Measurements from ENCODE around the gene DNM3.

DNA sequence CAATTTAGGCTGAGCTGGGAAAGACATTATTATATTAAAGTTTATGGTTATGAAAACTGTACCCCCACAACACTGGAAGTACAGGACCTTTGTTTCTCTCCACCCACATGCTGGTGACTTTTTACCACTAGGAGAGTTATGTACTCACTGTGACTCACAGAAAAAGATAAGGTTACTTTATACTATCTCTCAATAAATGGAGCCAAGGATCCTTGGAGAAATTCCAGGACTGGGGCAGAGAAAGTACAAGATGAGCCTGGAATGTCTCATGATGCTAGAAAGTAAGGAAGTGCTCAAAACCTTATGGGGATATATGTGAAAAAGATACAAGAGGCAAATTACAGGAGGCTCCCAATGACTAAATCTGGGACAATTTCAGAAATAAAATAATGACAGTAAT is 515.3 kb downstream of the DNM3 start:
- TF ChIP-seq POLR2A (conservative IDR thresholded peaks at IDR 0.05), result no peak
- TF ChIP-seq KLF1 (tag; IDR thresholded peaks at IDR 0.05), result no peak
- no peak for TF ChIP-seq CREB1 (IDR thresholded peaks at IDR 0.05)
- no peak for TF ChIP-seq CREB1 (CRISPR knock-in tag; IDR thresholded peaks at IDR 0.05)
- no peak for TF ChIP-seq ATF7 (IDR thresholded peaks at IDR 0.05)
